ENCODE measurements around the gene CDH11. TPM values are rescaled to one million over a fixed set of nuclear protein-coding genes. Genes with fewer than 3 reads are reported as not detected.

Gene CDH11
- total and polyA plus RNA-seq, 9 of the 15 experiments (the other 6 are each of a cell fraction or from before 2014, with no cell fraction given): 0.18 TPM; not detected in 8

DNA sequence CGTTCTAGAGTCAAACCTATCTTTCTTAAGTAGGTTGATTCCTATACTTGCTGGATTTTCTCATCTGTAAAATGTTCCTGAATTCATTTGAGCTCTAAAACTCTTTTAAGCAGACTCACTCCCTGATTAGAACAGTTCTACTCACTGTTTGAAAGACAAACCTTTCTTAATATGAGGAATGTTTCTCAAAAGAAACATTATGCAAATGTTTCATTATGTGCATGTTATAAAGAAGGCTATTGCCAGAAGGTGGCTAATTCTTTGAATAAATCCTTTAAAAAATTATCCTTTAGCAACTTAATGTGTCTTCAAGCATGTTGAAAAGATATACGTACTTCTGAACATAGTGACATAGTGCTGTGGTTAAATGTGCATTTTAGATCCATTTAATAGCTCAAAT lies 124.1 kb downstream of the CDH11 start (continued):
- TF ChIP-seq ZNF449 (CRISPR knock-in tag; IDR thresholded peaks at IDR 0.05) (no peak), STAT5A (IDR thresholded peaks at IDR 0.05; ENCODE audit: borderline replicate concordance, low read length) (no peak), EGR1 (conservative IDR thresholded peaks at IDR 0.05) (no peak), NELFE (IDR thresholded peaks at IDR 0.05; ENCODE audit: insufficient read depth, insufficient read length) (no peak), ZFP30 (CRISPR knock-in tag; IDR thresholded peaks at IDR 0.05; ENCODE audit: borderline replicate concordance) (no peak), HCFC1 (IDR thresholded peaks at IDR 0.05; ENCODE audit: low read depth, low read length) (no peak)
- TF ChIP-seq, protein P1, sequence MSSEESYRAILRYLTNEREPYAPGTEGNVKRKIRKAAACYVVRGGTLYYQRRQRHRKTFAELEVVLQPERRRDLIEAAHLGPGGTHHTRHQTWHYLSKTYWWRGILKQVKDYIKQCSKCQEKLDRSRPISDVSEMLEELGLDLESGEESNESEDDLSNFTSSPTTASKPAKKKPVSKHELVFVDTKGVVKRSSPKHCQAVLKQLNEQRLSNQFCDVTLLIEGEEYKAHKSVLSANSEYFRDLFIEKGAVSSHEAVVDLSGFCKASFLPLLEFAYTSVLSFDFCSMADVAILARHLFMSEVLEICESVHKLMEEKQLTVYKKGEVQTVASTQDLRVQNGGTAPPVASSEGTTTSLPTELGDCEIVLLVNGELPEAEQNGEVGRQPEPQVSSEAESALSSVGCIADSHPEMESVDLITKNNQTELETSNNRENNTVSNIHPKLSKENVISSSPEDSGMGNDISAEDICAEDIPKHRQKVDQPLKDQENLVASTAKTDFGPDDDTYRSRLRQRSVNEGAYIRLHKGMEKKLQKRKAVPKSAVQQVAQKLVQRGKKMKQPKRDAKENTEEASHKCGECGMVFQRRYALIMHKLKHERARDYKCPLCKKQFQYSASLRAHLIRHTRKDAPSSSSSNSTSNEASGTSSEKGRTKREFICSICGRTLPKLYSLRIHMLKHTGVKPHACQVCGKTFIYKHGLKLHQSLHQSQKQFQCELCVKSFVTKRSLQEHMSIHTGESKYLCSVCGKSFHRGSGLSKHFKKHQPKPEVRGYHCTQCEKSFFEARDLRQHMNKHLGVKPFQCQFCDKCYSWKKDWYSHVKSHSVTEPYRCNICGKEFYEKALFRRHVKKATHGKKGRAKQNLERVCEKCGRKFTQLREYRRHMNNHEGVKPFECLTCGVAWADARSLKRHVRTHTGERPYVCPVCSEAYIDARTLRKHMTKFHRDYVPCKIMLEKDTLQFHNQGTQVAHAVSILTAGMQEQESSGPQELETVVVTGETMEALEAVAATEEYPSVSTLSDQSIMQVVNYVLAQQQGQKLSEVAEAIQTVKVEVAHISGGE (CRISPR knock-in tag; IDR thresholded peaks at IDR 0.05): no peak

All from K562 (cell line).